Ectodermal cell (in vitro differentiated cells): Measurements from ENCODE around the gene UNC5A.

Experiments
- H3K27ac ChIP-seq: 2 replicates; pipeline ENCODE4 v1.7.0; 2013; ENCODE audit warnings: mild to moderate bottlenecking, low read depth, low read length; ENCODE audit not compliant: insufficient read depth, poor library complexity, severe bottlenecking
- H3K27me3 ChIP-seq: 2 replicates; pipeline ENCODE4 v1.7.0; 2013; ENCODE audit warnings: mild to moderate bottlenecking, low read length; ENCODE audit not compliant: insufficient read depth, control insufficient read depth, poor library complexity, severe bottlenecking
- H3K36me3 ChIP-seq: one replicate; pipeline ENCODE4 v1.7.0; 2013; ENCODE audit warnings: low read length; ENCODE audit not compliant: control insufficient read depth, insufficient read depth
- H3K4me1 ChIP-seq: one replicate; pipeline ENCODE4 v1.7.0; 2013; ENCODE audit warnings: low read length; ENCODE audit not compliant: control insufficient read depth, insufficient read depth
- H3K4me3 ChIP-seq: 2 replicates; pipeline ENCODE4 v1.7.0; 2013; ENCODE audit warnings: low read depth, low read length, control low read depth; ENCODE audit not compliant: insufficient read depth
- H3K9me3 ChIP-seq: 2 replicates; pipeline ENCODE4 v1.7.0; 2013; ENCODE audit warnings: mild to moderate bottlenecking, low read length, moderate library complexity; ENCODE audit not compliant: control insufficient read depth
- WGBS, 2 experiments: methylation state at CpG; one replicate each; pipeline ENCODE4 v1.1.7; 2013; ENCODE audit warnings: missing lambda C conversion rate in 2 of 2; 5-methylcytosine and 5-hydroxymethylcytosine counted together

UNC5A gene

DNA sequence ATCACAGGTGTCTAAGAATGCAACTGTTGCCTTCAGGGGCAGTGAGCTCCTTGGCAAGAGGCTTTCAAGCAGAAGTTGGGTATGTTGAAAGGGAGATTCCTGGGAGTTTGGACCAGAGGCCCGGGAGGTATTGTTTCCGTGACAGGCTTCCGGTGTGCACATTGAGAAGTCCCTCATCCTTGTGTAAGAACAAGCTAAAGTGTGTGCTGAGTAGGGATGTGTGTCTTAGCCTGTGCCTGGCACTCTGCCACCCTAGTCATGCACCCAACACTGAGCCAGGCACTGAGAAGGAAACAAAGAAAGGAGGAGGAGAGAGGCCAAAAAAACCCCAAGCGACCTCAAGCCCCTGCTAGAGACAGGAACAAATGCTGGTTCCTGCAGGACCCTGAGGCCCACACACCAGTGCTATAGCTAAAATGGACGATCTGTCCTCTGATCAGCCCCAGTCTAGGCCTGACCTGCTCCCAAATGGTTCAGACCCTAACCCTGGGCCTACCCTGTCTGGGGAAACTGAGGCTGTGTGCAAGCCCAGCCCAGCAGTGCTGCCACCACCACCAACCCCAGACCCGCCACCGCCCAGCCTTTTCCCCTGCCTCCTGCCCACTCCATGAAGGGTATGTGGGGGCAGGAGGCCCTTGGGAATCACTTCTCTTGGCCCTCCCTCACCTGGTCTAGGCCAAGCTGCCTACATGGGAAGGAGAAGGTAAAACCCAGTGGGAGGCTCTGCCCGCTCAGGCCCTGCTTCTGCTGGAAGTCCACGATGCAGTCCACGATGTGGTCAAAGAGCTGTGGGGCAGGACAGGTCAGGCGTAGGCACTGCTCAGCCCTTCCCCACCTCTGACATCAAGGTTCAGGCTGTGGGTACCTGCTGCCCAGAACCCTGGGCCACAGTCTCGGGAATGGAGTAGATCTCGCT, 76.2 kb downstream of the UNC5A start:
- Histone ChIP-seq H3K9me3 (no peaks in the 10 kb centered on the region), H3K4me1 (peaks cover 9% of the 10 kb centered on the region), H3K36me3 (no peaks in the 10 kb centered on the region), H3K4me3 (no peak overlapping the region), H3K27ac (no peak overlapping the region), H3K27me3 (no peaks in the 10 kb centered on the region)
- WGBS, 2 experiments = 90 to 93% methylated on average over 13 of the region's 13 CpGs

DNA sequence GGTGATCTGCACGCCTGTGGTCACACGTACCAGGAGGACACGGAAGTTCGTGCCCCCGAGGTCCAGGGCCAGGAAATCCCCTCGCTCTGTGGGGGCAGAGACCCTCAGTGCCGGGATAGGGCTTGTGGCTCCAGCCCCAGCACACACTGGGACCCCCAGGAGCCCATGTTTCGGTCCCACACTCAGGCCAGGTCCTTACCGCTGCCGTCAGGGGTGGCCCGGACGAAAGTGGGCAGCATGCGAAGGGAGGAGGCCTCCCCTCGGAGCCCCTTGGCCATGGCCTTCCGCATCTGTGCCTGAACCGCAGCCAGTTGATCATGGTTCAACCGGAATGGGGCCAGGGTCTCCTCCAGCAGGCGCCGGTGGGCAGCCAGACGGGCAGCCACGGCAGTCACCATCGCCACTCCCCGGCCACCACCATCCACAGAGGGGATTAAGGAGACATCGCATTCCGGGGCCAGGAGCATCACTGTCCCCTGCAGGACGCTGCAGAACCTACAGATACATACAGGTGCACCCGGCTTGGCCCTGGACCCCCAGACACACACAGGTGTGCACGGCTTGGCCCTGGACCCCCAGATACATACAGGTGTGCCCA, 77.0 kb downstream of the UNC5A start:
- H3K27me3 ChIP-seq = no peaks in the 10 kb centered on the region
- no peak overlapping the region for H3K27ac ChIP-seq
- no peaks in the 10 kb centered on the region for H3K36me3 ChIP-seq
- H3K4me3 ChIP-seq = no peak overlapping the region
- WGBS, 2 experiments = 92 to 93% methylated on average over 28 of the region's 28 CpGs
- H3K9me3 ChIP-seq = no peaks in the 10 kb centered on the region
- peaks cover 9% of the 10 kb centered on the region for H3K4me1 ChIP-seq

DNA sequence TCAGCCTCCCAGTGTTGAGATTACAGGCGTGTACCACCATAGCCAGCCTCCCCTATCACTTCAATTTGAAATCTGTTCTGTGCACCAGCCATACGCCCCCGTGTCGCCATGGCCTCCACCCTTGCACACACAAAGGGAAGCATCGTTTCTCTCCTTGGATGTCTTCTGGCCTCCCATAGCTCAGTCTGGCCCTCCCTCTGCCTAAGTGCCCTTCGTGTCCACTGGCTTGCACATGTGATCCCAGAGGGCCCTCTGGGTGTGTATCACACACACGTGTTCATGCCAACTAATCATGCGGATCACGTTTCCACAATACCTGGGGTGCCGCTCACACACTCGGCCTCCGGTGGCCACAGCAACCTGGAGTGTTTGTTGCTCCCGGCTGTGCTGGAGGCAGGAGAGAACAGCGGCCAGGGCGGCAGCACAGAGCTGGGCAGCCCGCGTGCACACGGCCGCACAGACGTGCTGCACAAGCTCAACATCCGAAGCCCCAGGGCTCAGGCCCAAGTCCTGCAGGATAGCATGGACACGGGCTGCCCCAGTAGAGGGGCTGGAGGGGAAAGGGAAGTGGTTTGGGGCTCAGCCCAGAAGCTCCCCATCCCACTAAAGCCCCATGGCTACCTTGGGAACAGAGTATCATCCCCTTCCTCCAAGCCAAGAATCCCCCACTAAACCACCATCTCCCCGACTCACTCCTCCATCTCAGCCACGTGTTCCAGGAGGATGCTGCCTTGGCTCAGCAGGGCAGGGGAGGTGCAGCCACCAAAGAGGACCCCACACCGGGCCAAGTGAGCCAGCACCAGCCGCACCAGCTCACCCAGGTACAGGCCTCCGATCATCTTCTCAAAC, 77.9 kb downstream of the UNC5A start:
- no peaks in the 10 kb centered on the region for H3K27me3 ChIP-seq

DNA sequence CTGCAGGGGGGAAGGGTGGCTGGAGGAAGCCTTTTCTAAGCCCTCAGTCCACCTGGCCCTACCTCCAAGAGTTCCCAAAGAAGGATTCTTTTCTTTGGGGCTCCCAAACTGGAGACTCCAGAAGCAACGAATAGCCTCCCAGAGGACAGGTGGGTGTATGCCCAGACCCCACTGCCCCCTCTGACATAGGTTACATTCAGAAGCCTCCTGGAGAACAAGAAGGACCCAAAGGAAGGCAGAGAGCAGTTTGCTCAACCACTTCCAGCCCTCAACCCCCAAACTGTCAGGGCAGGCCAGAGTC, 78.5 kb downstream of the UNC5A start:
- 93 to 100% methylated on average over 1 of the region's 1 CpG for WGBS, 2 experiments
- H3K9me3 ChIP-seq = no peaks in the 10 kb centered on the region
- no peaks in the 10 kb centered on the region for H3K27me3 ChIP-seq
- H3K4me1 ChIP-seq = peaks cover 9% of the 10 kb centered on the region
- H3K27ac ChIP-seq = no peak overlapping the region
- H3K36me3 ChIP-seq = no peaks in the 10 kb centered on the region
- no peak overlapping the region for H3K4me3 ChIP-seq

More for the DNA sequence above, 77.9 kb downstream of the UNC5A start:
- WGBS, 2 experiments = 94 to 95% methylated on average over 27 of the region's 27 CpGs
- Histone ChIP-seq H3K36me3 (no peaks in the 10 kb centered on the region), H3K27ac (no peak overlapping the region), H3K4me3 (no peak overlapping the region), H3K4me1 (peaks cover 9% of the 10 kb centered on the region), H3K9me3 (no peaks in the 10 kb centered on the region)

DNA sequence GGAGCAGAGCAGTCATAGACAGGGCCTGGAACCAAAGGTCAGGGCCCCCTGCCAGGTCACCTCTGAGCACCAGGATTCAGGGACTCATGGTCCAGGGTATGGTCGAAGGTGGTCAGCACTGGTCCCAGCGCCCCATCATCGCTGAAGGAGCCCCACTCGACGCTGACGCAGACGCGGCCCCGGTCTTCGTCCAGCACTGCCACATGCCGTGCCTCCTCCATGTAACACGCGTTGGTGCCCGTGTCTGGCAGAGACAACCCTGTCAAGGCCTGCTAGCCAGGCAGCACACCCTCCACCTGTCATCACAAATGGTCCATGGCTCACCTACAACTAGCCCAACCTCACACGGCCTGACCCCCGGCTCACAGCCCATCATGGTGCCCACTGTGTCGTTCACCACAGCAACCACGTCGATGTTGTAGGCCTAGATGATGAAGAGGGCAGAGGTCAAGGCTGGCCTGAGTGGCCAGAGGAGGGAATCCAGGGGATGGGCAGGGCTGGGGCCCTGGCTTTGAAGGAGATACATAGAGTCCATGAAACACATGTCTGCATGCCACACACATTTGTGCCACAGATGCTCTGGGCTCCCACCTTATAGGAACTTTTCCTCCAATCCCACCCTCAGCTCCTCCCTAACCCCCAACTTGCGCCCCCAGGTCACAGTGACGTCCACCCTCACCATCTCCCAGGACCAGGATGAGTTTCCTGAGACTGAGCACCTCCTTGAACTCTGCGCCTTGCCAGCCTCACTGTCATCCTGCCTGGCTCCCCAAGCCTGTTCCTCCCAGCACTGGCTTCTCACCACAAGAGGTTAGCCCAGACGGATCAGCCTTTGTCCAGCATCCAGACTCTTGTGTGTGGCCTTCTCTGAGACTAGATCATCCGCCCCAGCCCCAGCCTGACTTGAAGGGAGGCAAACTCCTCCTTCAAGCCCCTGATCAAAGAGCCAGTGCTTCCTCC, 79.2 kb downstream of the UNC5A start:
- Histone ChIP-seq H3K9me3 (no peaks in the 10 kb centered on the region), H3K27ac (no peak overlapping the region), H3K27me3 (no peaks in the 10 kb centered on the region), H3K36me3 (no peaks in the 10 kb centered on the region), H3K4me3 (no peak overlapping the region), H3K4me1 (peaks cover 4% of the 10 kb centered on the region)
- WGBS, 2 experiments = 95 to 96% methylated on average over 24 of the region's 24 CpGs

DNA sequence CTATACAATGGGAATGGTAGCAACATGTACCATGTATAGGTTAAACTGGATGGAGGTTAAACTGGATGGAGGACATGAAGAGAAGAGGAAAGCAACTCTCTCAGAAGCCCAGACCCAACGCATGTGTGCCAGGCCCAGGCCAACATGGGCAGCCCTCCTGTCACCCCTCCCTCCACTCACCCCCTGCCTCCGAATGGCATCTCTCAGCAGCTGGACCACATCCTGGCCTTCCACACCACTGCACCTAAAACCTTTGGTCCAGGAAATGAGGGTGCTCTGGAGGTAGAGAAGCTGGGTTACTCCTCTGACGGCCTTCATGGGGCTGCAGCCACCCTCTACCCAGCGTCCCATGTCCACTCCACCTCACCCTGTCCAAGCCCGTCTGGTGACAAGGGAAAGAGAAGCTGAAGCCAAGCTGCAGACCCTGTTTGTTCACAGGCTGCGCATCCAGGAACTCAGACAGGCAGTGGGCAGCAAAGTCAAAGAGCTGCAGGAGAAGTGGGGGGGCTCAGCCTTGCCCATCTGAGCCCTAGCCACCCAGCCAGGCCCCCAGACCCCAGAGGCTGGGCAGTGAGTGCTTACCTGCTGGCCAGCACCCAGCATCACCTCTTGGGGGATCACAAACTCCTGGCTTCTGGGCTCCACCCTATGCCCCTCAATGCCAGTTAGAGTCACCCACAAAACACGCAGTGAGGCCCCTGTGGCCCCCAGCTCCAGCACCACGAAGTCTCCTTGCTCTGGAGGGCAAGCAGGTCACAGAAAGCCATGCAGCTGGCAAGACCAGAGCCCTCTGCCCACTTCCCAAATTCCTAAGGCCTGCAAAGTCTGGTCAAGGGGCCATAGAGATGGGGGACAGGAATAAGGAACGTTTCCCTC, 80.3 kb downstream of the UNC5A start:
- Histone ChIP-seq H3K9me3 (no peaks in the 10 kb centered on the region), H3K36me3 (no peaks in the 10 kb centered on the region), H3K4me3 (no peak overlapping the region), H3K4me1 (no peaks in the 10 kb centered on the region), H3K27ac (no peak overlapping the region), H3K27me3 (no peaks in the 10 kb centered on the region)
- 90 to 91% methylated on average over 9 of the region's 9 CpGs for WGBS, 2 experiments

DNA sequence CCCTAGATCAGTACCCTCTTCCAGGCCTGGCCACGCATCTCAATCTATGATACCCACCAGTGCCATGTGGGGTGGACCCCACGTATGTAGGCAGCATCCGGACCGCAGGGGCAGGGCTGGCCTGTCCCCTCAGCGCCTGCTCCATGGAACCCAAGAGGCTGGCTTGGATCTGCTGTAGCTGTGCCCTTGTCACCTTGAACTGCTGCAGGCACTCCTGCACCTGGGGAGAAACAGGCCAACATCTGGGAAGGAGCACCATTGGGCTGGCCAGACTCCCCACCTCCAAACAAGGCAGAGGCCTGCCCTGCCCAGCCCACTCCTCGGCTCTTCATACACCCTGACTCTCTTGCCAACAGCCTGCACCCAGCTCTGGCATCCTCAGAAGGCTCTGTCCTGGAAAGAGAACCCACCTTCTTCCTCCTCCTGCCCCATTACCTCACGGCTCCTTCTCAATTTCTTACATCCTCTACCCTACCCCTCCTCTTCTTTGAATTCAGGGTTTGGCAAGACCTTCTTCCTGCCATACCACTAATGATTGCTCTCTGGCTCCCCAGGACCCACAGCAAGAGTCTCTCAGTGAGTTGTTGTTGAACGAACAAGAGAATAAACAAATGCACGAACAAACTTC, 81.1 kb downstream of the UNC5A start:
- Histone ChIP-seq H3K27ac (no peak overlapping the region), H3K4me3 (no peak overlapping the region), H3K27me3 (no peaks in the 10 kb centered on the region), H3K36me3 (no peaks in the 10 kb centered on the region), H3K9me3 (no peaks in the 10 kb centered on the region), H3K4me1 (no peaks in the 10 kb centered on the region)
- WGBS, 2 experiments = 91 to 93% methylated on average over 9 of the region's 9 CpGs

DNA sequence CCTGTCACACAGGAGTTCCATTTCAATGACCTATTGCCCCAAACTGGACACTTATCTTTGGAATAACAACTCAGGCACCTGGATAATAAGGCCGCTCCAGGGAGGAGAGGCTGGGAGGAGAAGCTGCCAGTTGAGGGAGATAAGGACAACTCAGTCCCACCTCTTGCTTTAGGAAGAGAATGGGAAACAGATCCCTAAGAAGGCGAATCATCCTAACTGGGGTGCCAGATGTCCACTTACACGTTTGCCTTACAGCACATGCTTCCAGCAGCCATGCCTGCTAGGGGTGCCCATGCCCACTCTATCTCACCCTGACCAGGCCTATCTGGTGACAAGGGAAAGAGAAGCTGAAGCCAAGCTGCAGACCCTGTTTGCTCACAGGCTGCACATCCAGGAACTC, 82.3 kb downstream of the UNC5A start:
- Histone ChIP-seq H3K27ac (no peak overlapping the region), H3K9me3 (no peaks in the 10 kb centered on the region), H3K4me1 (no peaks in the 10 kb centered on the region), H3K36me3 (no peaks in the 10 kb centered on the region), H3K4me3 (no peak overlapping the region), H3K27me3 (no peaks in the 10 kb centered on the region)
- 86 to 90% methylated on average over 3 of the region's 3 CpGs for WGBS, 2 experiments
